PFSK-1 (cell line): ENCODE measurements around the gene GRIK3.

Source experiments
- FOXP2 ChIP-seq: optimal IDR thresholded peaks from 2 replicates; pipeline ENCODE3; 2011; ENCODE audit warnings: borderline replicate concordance, control low read depth, inconsistent platforms; ENCODE audit not compliant: insufficient read depth; ENCODE audit errors: extremely low read length, extremely low read depth
- POLR2AphosphoS5 ChIP-seq: IDR thresholded peaks from 2 replicates; pipeline ENCODE4 v1.6.1; 2012; ENCODE audit warnings: low read depth, mild to moderate bottlenecking, control low read depth, low read length, moderate library complexity
- SIN3A ChIP-seq: IDR thresholded peaks from 2 replicates; pipeline ENCODE4 v1.6.1; 2012; ENCODE audit warnings: mild to moderate bottlenecking, low read length, moderate library complexity, borderline replicate concordance; ENCODE audit not compliant: insufficient read depth
- TAF1 ChIP-seq: IDR thresholded peaks from 2 replicates; pipeline ENCODE4 v1.6.1; 2012; ENCODE audit warnings: low read length, control low read depth, borderline replicate concordance; ENCODE audit not compliant: insufficient read depth
- TF ChIP-seq, protein P1 (sequence below), 2 experiments: IDR thresholded peaks; 2 replicates each; pipeline versions ENCODE4 v1.6.1 to v1.8.0; 2011 to 2012; ENCODE audit warnings: low read depth in 2 of 2, low read length in 2 of 2, control low read depth in 1 of 2, inconsistent platforms in 1 of 2, mild to moderate bottlenecking in 1 of 2, moderate library complexity in 1 of 2; ENCODE audit not compliant: insufficient read depth in 1 of 2

The GRIK3 gene

GRCh38 chr1:36953061-36953460 is 81.3 kb downstream of the GRIK3 start:
- TF ChIP-seq FOXP2 (no peak), TAF1 (no peak), POLR2AphosphoS5 (no peak), SIN3A (no peak)
- TF ChIP-seq, protein P1, sequence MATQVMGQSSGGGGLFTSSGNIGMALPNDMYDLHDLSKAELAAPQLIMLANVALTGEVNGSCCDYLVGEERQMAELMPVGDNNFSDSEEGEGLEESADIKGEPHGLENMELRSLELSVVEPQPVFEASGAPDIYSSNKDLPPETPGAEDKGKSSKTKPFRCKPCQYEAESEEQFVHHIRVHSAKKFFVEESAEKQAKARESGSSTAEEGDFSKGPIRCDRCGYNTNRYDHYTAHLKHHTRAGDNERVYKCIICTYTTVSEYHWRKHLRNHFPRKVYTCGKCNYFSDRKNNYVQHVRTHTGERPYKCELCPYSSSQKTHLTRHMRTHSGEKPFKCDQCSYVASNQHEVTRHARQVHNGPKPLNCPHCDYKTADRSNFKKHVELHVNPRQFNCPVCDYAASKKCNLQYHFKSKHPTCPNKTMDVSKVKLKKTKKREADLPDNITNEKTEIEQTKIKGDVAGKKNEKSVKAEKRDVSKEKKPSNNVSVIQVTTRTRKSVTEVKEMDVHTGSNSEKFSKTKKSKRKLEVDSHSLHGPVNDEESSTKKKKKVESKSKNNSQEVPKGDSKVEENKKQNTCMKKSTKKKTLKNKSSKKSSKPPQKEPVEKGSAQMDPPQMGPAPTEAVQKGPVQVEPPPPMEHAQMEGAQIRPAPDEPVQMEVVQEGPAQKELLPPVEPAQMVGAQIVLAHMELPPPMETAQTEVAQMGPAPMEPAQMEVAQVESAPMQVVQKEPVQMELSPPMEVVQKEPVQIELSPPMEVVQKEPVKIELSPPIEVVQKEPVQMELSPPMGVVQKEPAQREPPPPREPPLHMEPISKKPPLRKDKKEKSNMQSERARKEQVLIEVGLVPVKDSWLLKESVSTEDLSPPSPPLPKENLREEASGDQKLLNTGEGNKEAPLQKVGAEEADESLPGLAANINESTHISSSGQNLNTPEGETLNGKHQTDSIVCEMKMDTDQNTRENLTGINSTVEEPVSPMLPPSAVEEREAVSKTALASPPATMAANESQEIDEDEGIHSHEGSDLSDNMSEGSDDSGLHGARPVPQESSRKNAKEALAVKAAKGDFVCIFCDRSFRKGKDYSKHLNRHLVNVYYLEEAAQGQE (IDR thresholded peaks at IDR 0.05; ENCODE audit: insufficient read depth in 1 of 2, low read depth in 2 of 2, low read length in 2 of 2): no peak

DNA sequence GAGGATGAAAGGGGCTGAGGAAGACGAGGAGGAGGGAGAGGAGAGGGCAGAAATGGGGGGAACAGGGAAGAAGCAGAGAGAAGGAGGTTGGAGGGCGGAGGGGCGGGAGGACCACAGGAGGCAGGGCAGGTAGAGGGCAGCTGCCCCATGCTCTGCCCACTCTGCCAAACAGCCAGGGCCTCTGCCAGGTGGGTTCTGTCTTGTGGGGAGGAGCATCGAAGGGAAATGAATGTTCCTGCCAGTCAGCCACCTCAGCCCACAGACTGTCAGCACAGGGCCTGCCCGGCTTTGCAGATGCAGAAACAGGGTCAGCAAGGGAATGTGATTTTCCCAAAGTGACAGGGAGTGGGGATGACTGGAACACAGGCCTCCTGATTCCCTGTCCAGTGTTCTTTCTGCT is 82.6 kb downstream of the GRIK3 start:
- TF ChIP-seq, protein P1 (IDR thresholded peaks at IDR 0.05; ENCODE audit: insufficient read depth in 1 of 2, low read depth in 2 of 2, low read length in 2 of 2): no peak
- no peak for TF ChIP-seq TAF1
- no peak for TF ChIP-seq FOXP2
- TF ChIP-seq POLR2AphosphoS5: no peak
- TF ChIP-seq SIN3A: no peak

- no peak for TF ChIP-seq POLR2AphosphoS5
- no peak for TF ChIP-seq FOXP2
- TF ChIP-seq, protein P1 (IDR thresholded peaks at IDR 0.05; ENCODE audit: insufficient read depth in 1 of 2, low read depth in 2 of 2, low read length in 2 of 2): no peak
- TF ChIP-seq SIN3A: no peak
- no peak for TF ChIP-seq TAF1
Observed at GRCh38 chr1:36951292-36951750, 83.0 kb downstream of the GRIK3 start.

- TF ChIP-seq SIN3A (no peak), POLR2AphosphoS5 (no peak), TAF1 (no peak), FOXP2 (no peak)
- TF ChIP-seq, protein P1 (IDR thresholded peaks at IDR 0.05; ENCODE audit: insufficient read depth in 1 of 2, low read depth in 2 of 2, low read length in 2 of 2): no peak
Observed at GRCh38 chr1:36950604-36951291, 83.6 kb downstream of the GRIK3 start.

DNA sequence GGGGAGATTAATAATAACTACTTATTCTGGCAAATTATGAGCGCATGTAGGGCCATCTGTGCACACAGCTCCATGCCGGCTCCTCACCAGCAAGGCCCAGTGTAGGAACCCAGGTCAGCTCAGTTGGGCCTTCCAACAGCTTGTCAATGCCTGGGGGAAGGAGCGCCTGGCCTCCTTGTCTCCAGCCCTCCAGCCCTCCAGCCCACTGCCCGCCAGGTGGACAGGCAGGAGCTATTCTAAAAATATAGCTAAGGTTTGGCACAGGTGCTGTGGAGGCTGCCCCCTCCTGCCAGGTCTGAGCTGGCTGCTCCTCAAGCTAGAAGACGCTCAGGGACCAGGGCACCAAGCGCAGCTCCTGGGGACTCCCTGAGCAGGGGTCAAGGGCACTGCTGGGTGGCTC is 85.7 kb downstream of the GRIK3 start:
- no peak for TF ChIP-seq SIN3A
- TF ChIP-seq TAF1: no peak
- no peak for TF ChIP-seq FOXP2
- TF ChIP-seq, protein P1 (IDR thresholded peaks at IDR 0.05; ENCODE audit: insufficient read depth in 1 of 2, low read depth in 2 of 2, low read length in 2 of 2): no peak
- no peak for TF ChIP-seq POLR2AphosphoS5
